K562 (cell line): Measurements from ENCODE around the gene UBE2R2. TPM values are rescaled to one million over a fixed set of nuclear protein-coding genes. Genes with fewer than 3 reads are reported as not detected.

Experiments
- ATAC-seq: fragments of 200-7000 bp; cut with Tn5 transposase; 3 replicates; pipeline ENCODE4 v1.9.1; 2020; ENCODE audit warnings: moderate library complexity
- BruUV-seq: library from RNA; stranded (reverse); fragments of 400-500 nt; replicated peaks from 2 replicates; lab custom pipeline; 2021; lab: Mats Ljungman, UMichigan
- CTCF ChIA-PET: fragments of 300-600 bp; formaldehyde crosslinking; extraction: SDS; loops from one replicate; lab custom pipeline; 2021; ENCODE audit warnings: low intra/inter-chr PET ratio; lab: Yijun Ruan, JAX
- POLR2A ChIA-PET: fragments of 300-600, 350-650 bp; sonication (Branson Sonifier 250); formaldehyde crosslinking; extraction: SDS; loops from one replicate; lab custom pipeline; 2021; ENCODE audit warnings: antibody characterized with exemption, inconsistent platforms; lab: Yijun Ruan, JAX
- DNase-seq, 4 experiments: peaks; one replicate each; pipeline versions ENCODE4 v3.0.0 to v3.0.0-alpha.2; 2011 to 2018; ENCODE audit warnings: low spot score in 3 of 4, mixed read lengths in 3 of 4; ENCODE audit errors: extremely low read depth in 1 of 4
- FAIRE-seq: peaks from 2 replicates; lab custom pipeline; 2011; peaks lifted over from hg19 to GRCh38; lab: Jason Lieb, UNC
- H2AFZ ChIP-seq: 2 replicates; pipeline ENCODE4 v1.6.0; 2011; ENCODE audit warnings: low read depth, low read length, control low read depth, inconsistent platforms
- H3K27ac ChIP-seq: fragments of 200-600 bp; 3 replicates; pipeline ENCODE4 v1.8.0; 2011; ENCODE audit warnings: low read depth, mild to moderate bottlenecking, control low read depth, inconsistent platforms, low read length, moderate library complexity, mixed read lengths; ENCODE audit errors: extremely low read depth
- H3K27me3 ChIP-seq, 2 experiments: fragments of 300-600 bp in 1 of 2; 2 replicates in 1 of 2; 3 replicates in 1 of 2; pipeline versions ENCODE4 v1.6.0 to v1.8.0; 2011; ENCODE audit warnings: inconsistent platforms in 2 of 2, low read length in 2 of 2, mild to moderate bottlenecking in 1 of 2, mixed read lengths in 1 of 2, moderate library complexity in 1 of 2; ENCODE audit not compliant: control insufficient read depth in 2 of 2, insufficient read depth in 2 of 2
- H3K36me3 ChIP-seq: fragments of 300-600 bp; 3 replicates; pipeline ENCODE4 v1.8.0; 2011; ENCODE audit warnings: mild to moderate bottlenecking, low read length, inconsistent platforms; ENCODE audit not compliant: control insufficient read depth, insufficient read depth
- H3K4me1 ChIP-seq, 2 experiments: fragments of 200-600 bp in 1 of 2; replicated peaks in 1 of 2; 2 replicates in 1 of 2; 3 replicates in 1 of 2; pipeline versions ENCODE4 v1.5.1 to v1.8.0; 2011; ENCODE audit warnings: inconsistent platforms in 2 of 2, low read length in 2 of 2, mild to moderate bottlenecking in 1 of 2, mixed read lengths in 1 of 2, moderate library complexity in 1 of 2; ENCODE audit not compliant: control insufficient read depth in 2 of 2, insufficient read depth in 2 of 2
- H3K4me2 ChIP-seq: 2 replicates; pipeline ENCODE4 v1.6.1; 2011; ENCODE audit warnings: low read length, control low read depth, inconsistent platforms, mixed read lengths; ENCODE audit not compliant: insufficient read depth
- H3K4me3 ChIP-seq: fragments of 200-600 bp; sonication (generic), shearing (Covaris generic); 2 replicates; pipeline ENCODE4 v1.5.1; 2016; ENCODE audit warnings: control low read depth, inconsistent platforms
- H3K79me2 ChIP-seq: fragments of 200-600 bp; 3 replicates; pipeline ENCODE4 v1.8.0; 2011; ENCODE audit warnings: low read length, inconsistent platforms; ENCODE audit not compliant: control insufficient read depth, insufficient read depth
- H3K9ac ChIP-seq, 2 experiments: 2 replicates each; pipeline versions ENCODE4 v1.6.0 to v1.6.1; 2011; ENCODE audit warnings: low read depth in 2 of 2, low read length in 2 of 2, control low read depth in 1 of 2, inconsistent platforms in 1 of 2, mild to moderate bottlenecking in 1 of 2, mixed read lengths in 1 of 2; ENCODE audit not compliant: insufficient read depth in 1 of 2
- H3K9me1 ChIP-seq: one replicate; pipeline ENCODE4 v1.6.0; 2011; ENCODE audit warnings: inconsistent platforms, mild to moderate bottlenecking, low read length, moderate library complexity; ENCODE audit not compliant: control insufficient read depth, insufficient read depth
- H3K9me3 ChIP-seq: replicated peaks from 2 replicates; pipeline ENCODE4 v1.5.1; 2011; ENCODE audit warnings: low read depth, low read length, inconsistent platforms; ENCODE audit not compliant: control insufficient read depth, insufficient read depth
- H4K20me1 ChIP-seq: replicated peaks from 2 replicates; pipeline ENCODE4 v1.6.1; 2011; ENCODE audit warnings: low read length, inconsistent platforms, mixed read lengths; ENCODE audit not compliant: control insufficient read depth, insufficient read depth
- RAD21 ChIP-seq, 2 experiments: fragments of 250-450 bp in 1 of 2; fragments of 450-650 bp in 1 of 2; sonication (Bioruptor Pico) in 1 of 2; formaldehyde crosslinking in 1 of 2; IDR thresholded peaks in 1 of 2; conservative IDR thresholded peaks in 1 of 2; 2 replicates each; pipeline versions ENCODE4 v1.4.0 to v1.8.0; 2020 to 2022; ENCODE audit warnings: mild to moderate bottlenecking in 2 of 2, moderate library complexity in 1 of 2
- SMC3 ChIP-seq: conservative IDR thresholded peaks from 2 replicates; pipeline ENCODE4 v1.6.1; 2011; ENCODE audit warnings: low read depth, low read length, improper control_type of control experiment; ENCODE audit not compliant: insufficient read depth
- WGBS: fragments of 100-300 bp; shearing (Covaris generic); methylation state at CpG from one replicate; pipeline ENCODE4 v1.1.6; 2016; ENCODE audit warnings: low coverage, mixed read lengths; ENCODE audit not compliant: insufficient coverage; ENCODE audit errors: missing lambda C conversion rate; 5-methylcytosine and 5-hydroxymethylcytosine counted together
- in situ Hi-C: fragments of 300-500 bp; cut with MboI; formaldehyde crosslinking; loops from 4 replicates; pipeline ENCODE4 v1.15.0; 2018; ENCODE audit warnings: inconsistent platforms, mixed read lengths
- intact Hi-C: fragments of 100-400 bp; cut with micrococcal nuclease; formaldehyde crosslinking; loops from 2 replicates; pipeline ENCODE4 v1.14.2; 2022
- polyA plus RNA-seq, 8 experiments: library from polyadenylated mRNA; depleted of rRNA in 4 of 8; stranded (reverse) in 5 of 8; unstranded in 3 of 8; fragments of >200 nt; fragmentation: Nextera tagmentation in 2 of 8; fragmentation: Illumina TruSeq in 1 of 8; extraction: Ambion mirVana in 2 of 8; extraction: Trizol in 1 of 8; gene quantifications; 2 replicates each; pipeline versions ENCODE4 v1.2.1 to v1.2.3, GENCODE V29; 2011 to 2014; ENCODE audit warnings: inconsistent platforms in 1 of 8, missing spikeins in 1 of 8
- total RNA-seq, 7 experiments: library from RNA; depleted of rRNA in 6 of 7; stranded (reverse); fragments of >200 nt in 6 of 7; fragmentation: Illumina TruSeq in 2 of 7; extraction: Trizol in 2 of 7; gene quantifications; 2 replicates each; pipeline versions ENCODE4 v1.2.1 to v1.2.3, GENCODE V29; 2011 to 2021; ENCODE audit warnings: low replicate concordance in 1 of 7
- TF ChIP-seq, protein P1 (sequence below): fragments of 450-650 bp; formaldehyde crosslinking; IDR thresholded peaks from 2 replicates; pipeline ENCODE4 v1.4.0; 2022; ENCODE audit warnings: missing genetic modification characterization
- TF ChIP-seq, protein P2 (sequence below), 3 experiments: fragments of 200-800 bp in 1 of 3; sonication (Bioruptor generic) in 1 of 3; sonication (generic) in 1 of 3; formaldehyde crosslinking in 1 of 3; IDR thresholded peaks; 2 replicates each; pipeline versions ENCODE4 v1.6.1 to v1.8.0; 2016 to 2022; ENCODE audit warnings: mild to moderate bottlenecking in 2 of 3, missing compliant biosample characterization in 2 of 3, missing genetic modification characterization in 2 of 3, missing genetic modification reagents in 1 of 3
- TF ChIP-seq, protein P3 (sequence below), 3 experiments: IDR thresholded peaks in 2 of 3; conservative IDR thresholded peaks in 1 of 3; 2 replicates each; pipeline ENCODE4 v1.5.1; 2011 to 2012; ENCODE audit warnings: low read length in 3 of 3, mild to moderate bottlenecking in 3 of 3, control low read depth in 2 of 3, improper control_type of control experiment in 1 of 3, inconsistent platforms in 1 of 3, low read depth in 1 of 3, mixed read lengths in 1 of 3, moderate library complexity in 1 of 3; ENCODE audit not compliant: insufficient read depth in 2 of 3
- TF ChIP-seq, protein P4 (sequence below): IDR thresholded peaks from 2 replicates; pipeline ENCODE4 v1.6.1; 2011; ENCODE audit warnings: borderline replicate concordance, low read depth, mild to moderate bottlenecking, moderate library complexity, low read length; ENCODE audit not compliant: insufficient read depth, poor library complexity, severe bottlenecking

The UBE2R2 gene
- total and polyA plus RNA-seq, 9 of the 15 experiments (the other 6 are each of a cell fraction or from before 2014, with no cell fraction given) = 7.8 to 26.2 (median 11.8) TPM

DNA sequence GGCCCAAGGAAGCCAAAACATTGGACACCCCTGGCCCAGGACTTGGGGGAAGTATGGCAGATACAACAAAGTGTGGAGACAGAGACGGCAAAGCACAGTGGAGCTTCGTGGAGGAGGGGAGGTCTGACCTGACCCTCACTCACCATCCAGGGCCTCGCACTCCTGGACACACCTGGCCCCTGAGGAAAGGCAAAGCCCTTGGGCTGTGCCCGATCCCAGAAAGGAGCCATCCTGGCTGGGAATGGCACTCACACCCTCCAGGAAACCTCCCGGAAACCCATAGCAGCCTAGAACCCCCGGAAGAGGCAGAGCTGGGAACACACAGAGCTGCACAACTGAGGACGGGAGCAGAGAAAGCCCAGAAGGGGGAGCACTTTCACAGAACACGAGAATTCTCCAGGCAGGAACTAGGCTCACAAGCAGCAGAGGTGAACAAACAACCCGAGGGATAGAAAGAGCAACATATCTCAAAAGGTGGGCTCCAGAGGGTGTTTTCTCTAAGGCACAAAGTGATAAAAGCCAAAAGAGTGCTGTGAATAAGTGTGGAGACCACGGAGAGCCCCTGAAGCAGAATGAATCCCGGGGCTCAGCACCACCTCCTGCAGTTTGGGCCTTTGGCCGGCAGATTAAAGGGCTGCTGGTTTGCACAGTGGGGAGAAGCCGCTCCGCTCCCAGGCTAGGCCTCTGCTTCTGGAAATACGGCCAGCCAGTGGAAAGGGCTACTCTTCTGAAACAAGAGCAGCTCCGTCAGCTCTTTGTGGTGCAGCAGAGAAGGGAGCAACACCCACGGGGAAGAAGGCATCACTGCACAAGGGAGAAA lies 108.2 kb downstream of the UBE2R2 start:
- Histone ChIP-seq H3K27me3 (no peaks in the 10 kb centered on the region), H4K20me1 (no peaks in the 10 kb centered on the region), H3K27ac (no peak overlapping the region), H3K4me1 (no peaks in the 10 kb centered on the region), H2AFZ (no peak overlapping the region), H3K79me2 (no peaks in the 10 kb centered on the region; the same call in 2 of the 3 replicates), H3K4me2 (no peak overlapping the region), H3K4me3 (no peak overlapping the region), H3K36me3 (peaks cover 96% of the 10 kb centered on the region), H3K9me1 (no peaks in the 10 kb centered on the region), H3K9ac (peak overlapping the region in 1 of 2 experiments; percentile 53; a peak in 1 of 4 replicates), H3K9me3 (no peaks in the 10 kb centered on the region)
- peak in 2 of 4 experiments; percentile 30 to 50 for DNase-seq
- FAIRE-seq = peak; percentile 40
- no TSS peak for BruUV-seq
- ChIA-PET CTCF (no interaction called here), POLR2A (interaction anchor here (1.0 to 1.5 kb wide), 5 partner anchors 10 to 114 kb away, joined by 3 to 5 read pairs (median 3); no protein-coding TSS in a partner anchor)
- in situ Hi-C loops = no loop called here
- TF ChIP-seq, protein P1, sequence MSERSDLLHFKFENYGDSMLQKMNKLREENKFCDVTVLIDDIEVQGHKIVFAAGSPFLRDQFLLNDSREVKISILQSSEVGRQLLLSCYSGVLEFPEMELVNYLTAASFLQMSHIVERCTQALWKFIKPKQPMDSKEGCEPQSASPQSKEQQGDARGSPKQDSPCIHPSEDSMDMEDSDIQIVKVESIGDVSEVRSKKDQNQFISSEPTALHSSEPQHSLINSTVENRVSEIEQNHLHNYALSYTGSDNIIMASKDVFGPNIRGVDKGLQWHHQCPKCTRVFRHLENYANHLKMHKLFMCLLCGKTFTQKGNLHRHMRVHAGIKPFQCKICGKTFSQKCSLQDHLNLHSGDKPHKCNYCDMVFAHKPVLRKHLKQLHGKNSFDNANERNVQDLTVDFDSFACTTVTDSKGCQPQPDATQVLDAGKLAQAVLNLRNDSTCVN = no peak
- TF ChIP-seq, protein P2, sequence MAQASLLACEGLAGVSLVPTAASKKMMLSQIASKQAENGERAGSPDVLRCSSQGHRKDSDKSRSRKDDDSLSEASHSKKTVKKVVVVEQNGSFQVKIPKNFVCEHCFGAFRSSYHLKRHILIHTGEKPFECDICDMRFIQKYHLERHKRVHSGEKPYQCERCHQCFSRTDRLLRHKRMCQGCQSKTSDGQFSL (CRISPR knock-in tag; IDR thresholded peaks at IDR 0.05) = no peak
- TF ChIP-seq, protein P2 (tag; IDR thresholded peaks at IDR 0.05) = no peak
- peak in 1 of 2 experiments; percentile 43; a peak in 2 of 4 replicates for TF ChIP-seq RAD21 (CRISPR knock-in tag; conservative IDR thresholded peaks at IDR 0.05 in 1 of 2, IDR thresholded peaks at IDR 0.05 in 1 of 2)
- 0 out of 2 replicates have a peak, but pooled peaks have one; percentile 23 for TF ChIP-seq SMC3
- TF ChIP-seq, protein P3, sequence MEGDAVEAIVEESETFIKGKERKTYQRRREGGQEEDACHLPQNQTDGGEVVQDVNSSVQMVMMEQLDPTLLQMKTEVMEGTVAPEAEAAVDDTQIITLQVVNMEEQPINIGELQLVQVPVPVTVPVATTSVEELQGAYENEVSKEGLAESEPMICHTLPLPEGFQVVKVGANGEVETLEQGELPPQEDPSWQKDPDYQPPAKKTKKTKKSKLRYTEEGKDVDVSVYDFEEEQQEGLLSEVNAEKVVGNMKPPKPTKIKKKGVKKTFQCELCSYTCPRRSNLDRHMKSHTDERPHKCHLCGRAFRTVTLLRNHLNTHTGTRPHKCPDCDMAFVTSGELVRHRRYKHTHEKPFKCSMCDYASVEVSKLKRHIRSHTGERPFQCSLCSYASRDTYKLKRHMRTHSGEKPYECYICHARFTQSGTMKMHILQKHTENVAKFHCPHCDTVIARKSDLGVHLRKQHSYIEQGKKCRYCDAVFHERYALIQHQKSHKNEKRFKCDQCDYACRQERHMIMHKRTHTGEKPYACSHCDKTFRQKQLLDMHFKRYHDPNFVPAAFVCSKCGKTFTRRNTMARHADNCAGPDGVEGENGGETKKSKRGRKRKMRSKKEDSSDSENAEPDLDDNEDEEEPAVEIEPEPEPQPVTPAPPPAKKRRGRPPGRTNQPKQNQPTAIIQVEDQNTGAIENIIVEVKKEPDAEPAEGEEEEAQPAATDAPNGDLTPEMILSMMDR (IDR thresholded peaks at IDR 0.05 in 2 of 3, conservative IDR thresholded peaks at IDR 0.05 in 1 of 3; ENCODE audit: insufficient read depth in 2 of 3, low read depth in 1 of 3, low read length in 3 of 3) = peak; percentile 41 to 50 (median 46); a peak in 5 of 6 replicates
- TF ChIP-seq, protein P4, sequence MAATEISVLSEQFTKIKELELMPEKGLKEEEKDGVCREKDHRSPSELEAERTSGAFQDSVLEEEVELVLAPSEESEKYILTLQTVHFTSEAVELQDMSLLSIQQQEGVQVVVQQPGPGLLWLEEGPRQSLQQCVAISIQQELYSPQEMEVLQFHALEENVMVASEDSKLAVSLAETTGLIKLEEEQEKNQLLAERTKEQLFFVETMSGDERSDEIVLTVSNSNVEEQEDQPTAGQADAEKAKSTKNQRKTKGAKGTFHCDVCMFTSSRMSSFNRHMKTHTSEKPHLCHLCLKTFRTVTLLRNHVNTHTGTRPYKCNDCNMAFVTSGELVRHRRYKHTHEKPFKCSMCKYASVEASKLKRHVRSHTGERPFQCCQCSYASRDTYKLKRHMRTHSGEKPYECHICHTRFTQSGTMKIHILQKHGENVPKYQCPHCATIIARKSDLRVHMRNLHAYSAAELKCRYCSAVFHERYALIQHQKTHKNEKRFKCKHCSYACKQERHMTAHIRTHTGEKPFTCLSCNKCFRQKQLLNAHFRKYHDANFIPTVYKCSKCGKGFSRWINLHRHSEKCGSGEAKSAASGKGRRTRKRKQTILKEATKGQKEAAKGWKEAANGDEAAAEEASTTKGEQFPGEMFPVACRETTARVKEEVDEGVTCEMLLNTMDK = peak; percentile 68
- WGBS = 80% methylated on average over 12 of the region's 17 CpGs
- ATAC-seq = peak; percentile 72
- intact Hi-C loops = loop anchor here (10.0 kb wide), 2 partner anchors 150 to 190 kb away; no protein-coding TSS in a partner anchor
